Epithelial cell of esophagus (primary cell): Measurements from ENCODE around the gene KDR.

Source experiments
- DNase-seq: peaks from one replicate; pipeline ENCODE4 v3.0.0; 2010; ENCODE audit warnings: low read depth
- H3K4me3 ChIP-seq: 2 replicates; pipeline ENCODE4 v1.5.1; 2011; ENCODE audit warnings: mild to moderate bottlenecking, low read length, control low read depth
- CTCF ChIP-seq: IDR thresholded peaks from 2 replicates; pipeline ENCODE4 v1.5.1; 2011; ENCODE audit warnings: low read depth, mild to moderate bottlenecking, low read length, control low read depth, inconsistent platforms; ENCODE audit not compliant: insufficient read depth; ENCODE audit errors: missing control alignments

Gene KDR

DNA sequence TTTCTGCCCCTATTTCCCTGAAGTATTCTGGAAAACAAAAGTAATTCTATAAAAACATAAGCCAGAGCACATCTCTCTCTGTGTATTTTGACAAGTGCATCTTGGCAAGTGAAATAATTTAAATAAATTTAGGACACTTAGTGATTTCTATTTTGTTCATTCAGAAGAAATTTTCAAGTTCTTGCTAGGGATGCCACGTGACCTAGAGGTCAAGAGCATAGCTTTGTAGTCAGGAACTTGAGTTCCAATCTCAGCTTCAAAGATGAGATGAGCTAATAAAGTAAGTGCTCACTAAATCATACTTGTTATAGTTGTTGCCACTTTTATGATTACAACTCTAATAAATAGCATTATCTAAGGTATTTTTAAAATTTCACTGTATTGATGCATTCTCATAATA, 13.8 kb downstream of the KDR start:
- TF ChIP-seq CTCF, result no peak
- H3K4me3 ChIP-seq, result no peak overlapping the region
- no peak for DNase-seq

DNA sequence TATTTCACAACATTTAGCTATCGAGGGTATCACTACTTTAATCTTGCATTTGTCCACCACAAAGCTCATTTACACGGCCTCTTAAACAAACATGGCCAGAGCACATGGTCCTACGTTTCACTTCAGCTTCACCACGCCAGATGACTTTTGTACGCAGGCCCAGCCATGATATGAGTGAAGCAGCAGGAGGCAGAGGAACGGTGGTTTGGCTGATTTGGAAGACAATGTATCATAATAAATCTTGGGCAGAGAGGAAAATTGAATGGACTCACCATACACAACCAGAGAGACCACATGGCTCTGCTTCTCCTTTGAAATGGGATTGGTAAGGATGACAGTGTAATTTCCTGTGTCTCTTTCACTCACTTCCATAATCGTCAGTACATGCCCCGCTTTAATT, 15.3 kb downstream of the KDR start:
- TF ChIP-seq CTCF, result no peak
- H3K4me3 ChIP-seq, result no peak overlapping the region
- DNase-seq, result no peak

DNA sequence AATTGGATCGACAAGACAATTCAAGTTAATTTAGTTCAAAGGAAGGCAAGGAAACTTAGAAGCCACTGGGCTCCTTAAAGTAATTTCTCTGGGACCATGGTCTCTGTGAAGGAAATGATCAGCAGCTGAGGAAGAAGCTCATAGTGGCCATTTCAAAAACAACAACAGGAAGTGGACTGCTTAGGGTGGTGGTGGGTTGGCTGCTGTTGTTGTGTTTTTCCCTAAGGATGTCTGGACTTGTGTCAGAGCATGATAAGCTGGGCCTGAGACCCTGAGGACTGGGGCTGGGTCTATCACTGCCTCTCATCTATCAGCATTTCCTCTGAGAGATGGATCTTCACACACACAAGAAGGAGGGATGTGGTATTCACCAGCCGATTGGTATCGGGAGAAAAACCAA, 18.3 kb downstream of the KDR start:
- DNase-seq, result no peak
- no peak for TF ChIP-seq CTCF
- H3K4me3 ChIP-seq, result no peak overlapping the region

DNA sequence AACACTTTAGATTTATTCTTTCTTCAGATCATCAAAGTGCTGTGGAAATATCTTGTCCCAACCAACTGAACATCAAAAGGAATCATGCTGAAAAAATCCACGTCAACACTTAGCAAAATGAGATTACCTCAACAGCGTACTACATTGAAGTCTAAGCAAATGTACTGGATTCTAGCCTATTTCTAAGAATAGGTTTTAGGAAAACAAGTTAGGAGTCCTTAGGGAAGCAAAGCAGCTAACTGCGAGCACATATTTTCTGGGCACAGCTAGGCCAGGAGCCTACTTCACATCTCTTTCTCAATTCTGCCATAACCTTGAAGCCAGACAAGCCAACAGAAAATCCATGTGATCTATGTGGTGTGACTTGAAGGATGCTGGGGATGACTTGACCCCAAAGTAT, 22.2 kb downstream of the KDR start:
- H3K4me3 ChIP-seq, result no peak overlapping the region
- no peak for TF ChIP-seq CTCF
- DNase-seq, result no peak

DNA sequence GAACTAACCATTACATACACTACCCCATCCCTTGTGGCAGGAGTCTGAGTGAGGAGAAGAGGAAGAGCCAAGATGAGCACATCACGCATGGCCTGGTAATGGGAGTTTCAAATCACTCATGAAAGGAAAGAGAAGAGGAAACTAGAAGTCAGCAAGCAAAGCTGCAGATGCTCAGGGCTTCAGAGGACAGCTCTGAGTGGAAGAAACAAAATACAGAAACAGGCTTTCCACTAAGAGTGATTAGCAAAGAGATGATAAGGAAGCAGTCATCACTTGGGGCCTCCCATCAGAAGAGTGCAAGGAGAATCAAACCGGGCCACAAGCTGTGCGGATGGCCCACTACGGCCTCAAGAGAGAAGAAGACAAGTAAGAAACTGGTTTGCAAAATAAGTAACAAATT, 25.6 kb downstream of the KDR start:
- no peak for TF ChIP-seq CTCF

GRCh38 chr4:55098456-55099204, 26.8 kb downstream of the KDR start:
- no peak for DNase-seq
- no peak for TF ChIP-seq CTCF
- no peak overlapping the region for H3K4me3 ChIP-seq

More for the DNA sequence above, 25.6 kb downstream of the KDR start:
- no peak overlapping the region for H3K4me3 ChIP-seq
- DNase-seq, result no peak

GRCh38 chr4:55096619-55097018, 28.8 kb downstream of the KDR start:
- TF ChIP-seq CTCF, result no peak
- H3K4me3 ChIP-seq, result no peak overlapping the region
- no peak for DNase-seq
